ENCODE data around the gene DDB1.

DDB1 gene

GRCh38 chr11:61293867-61294716 lies 38.8 kb downstream of the DDB1 start:
- no peak for DNase-seq

- no peak for DNase-seq
Measured at GRCh38 chr11:61292356-61292755, 40.5 kb downstream of the DDB1 start.

GRCh38 chr11:61290905-61291690 lies 41.8 kb downstream of the DDB1 start:
- no peak for DNase-seq

GRCh38 chr11:61287338-61287977 lies 45.4 kb downstream of the DDB1 start:
- DNase-seq: no peak

- DNase-seq: no peak
Measured at GRCh38 chr11:61283613-61284012, 49.3 kb downstream of the DDB1 start.

GRCh38 chr11:61281581-61282250 lies 51.2 kb downstream of the DDB1 start:
- no peak for DNase-seq

- no peak for DNase-seq
Measured at GRCh38 chr11:61280883-61281580, 51.9 kb downstream of the DDB1 start.

- no peak for DNase-seq
Measured at GRCh38 chr11:61279934-61280659, 52.8 kb downstream of the DDB1 start.

- no peak for DNase-seq
Measured at GRCh38 chr11:61278001-61278470, 54.9 kb downstream of the DDB1 start.

- DNase-seq: no peak
Measured at GRCh38 chr11:61277186-61278000, 55.5 kb downstream of the DDB1 start.

GRCh38 chr11:61275191-61275590 lies 57.7 kb downstream of the DDB1 start:
- DNase-seq: no peak

GRCh38 chr11:61274084-61274483 lies 58.8 kb downstream of the DDB1 start:
- DNase-seq: no peak

GRCh38 chr11:61273178-61274078 lies 59.5 kb downstream of the DDB1 start:
- no peak for DNase-seq

GRCh38 chr11:61272731-61273130 lies 60.2 kb downstream of the DDB1 start:
- DNase-seq: no peak

- DNase-seq: no peak
Measured at GRCh38 chr11:61270354-61271076, 62.4 kb downstream of the DDB1 start.

- DNase-seq: no peak
Measured at GRCh38 chr11:61268588-61269250, 64.2 kb downstream of the DDB1 start.

GRCh38 chr11:61267437-61267841 lies 65.5 kb downstream of the DDB1 start:
- no peak for DNase-seq

- no peak for DNase-seq
Measured at GRCh38 chr11:61266602-61267001, 66.3 kb downstream of the DDB1 start.

All from NK-92 treated with Interleukin-12 subunit alpha and Interleukin-12 subunit beta, amount 100 ng/mL, for 24 hours (cell line).